ENCODE data around the gene PDE2A. TPM values are rescaled to one million over a fixed set of nuclear protein-coding genes. Genes with fewer than 3 reads are reported as not detected.
A peak's percentile ranks its signal among the peaks of the same experiment; 100 is the strongest.

Gene PDE2A
- total RNA-seq, 1 experiment from 2014 or later = not detected

GRCh38 chr11:72594493-72595291 lies 79.5 kb downstream of the PDE2A start:
- no peaks in the 10 kb centered on the region for H3K36me3 ChIP-seq
- peaks cover 18% of the 10 kb centered on the region for H3K27me3 ChIP-seq (replicated peaks)
- DNase-seq (ENCODE audit: low read depth in 1 of 2, low spot score in 2 of 2) = no peak
- no peaks in the 10 kb centered on the region for H3K9me3 ChIP-seq (replicated peaks)
- no peak overlapping the region for H3K4me3 ChIP-seq
- H3K4me1 ChIP-seq (replicated peaks) = no peaks in the 10 kb centered on the region
- H3K27ac ChIP-seq = no peak overlapping the region

- no peak for DNase-seq (ENCODE audit: low read depth in 1 of 2, low spot score in 2 of 2)
- Histone ChIP-seq H3K27ac (no peak overlapping the region), H3K27me3 (replicated peaks) (peaks cover 20% of the 10 kb centered on the region), H3K4me1 (replicated peaks) (no peaks in the 10 kb centered on the region), H3K36me3 (no peaks in the 10 kb centered on the region), H3K4me3 (no peak overlapping the region), H3K9me3 (replicated peaks) (no peaks in the 10 kb centered on the region)
Measured at GRCh38 chr11:72592698-72593495, 81.3 kb downstream of the PDE2A start.

GRCh38 chr11:72591785-72592502 lies 82.3 kb downstream of the PDE2A start:
- no peaks in the 10 kb centered on the region for H3K4me1 ChIP-seq (replicated peaks)
- no peak for DNase-seq (ENCODE audit: low read depth in 1 of 2, low spot score in 2 of 2)
- no peak overlapping the region for H3K27ac ChIP-seq
- H3K9me3 ChIP-seq (replicated peaks) = no peaks in the 10 kb centered on the region
- no peaks in the 10 kb centered on the region for H3K36me3 ChIP-seq
- H3K4me3 ChIP-seq = no peak overlapping the region
- peaks cover 20% of the 10 kb centered on the region for H3K27me3 ChIP-seq (replicated peaks)

- Histone ChIP-seq H3K4me3 (no peak overlapping the region), H3K9me3 (replicated peaks) (no peaks in the 10 kb centered on the region), H3K27ac (no peak overlapping the region), H3K27me3 (replicated peaks) (peaks cover 20% of the 10 kb centered on the region), H3K4me1 (replicated peaks) (no peaks in the 10 kb centered on the region), H3K36me3 (no peaks in the 10 kb centered on the region)
- no peak for DNase-seq (ENCODE audit: low read depth in 1 of 2, low spot score in 2 of 2)
Measured at GRCh38 chr11:72591023-72591422, 83.2 kb downstream of the PDE2A start.

GRCh38 chr11:72589802-72590761 lies 84.1 kb downstream of the PDE2A start:
- Histone ChIP-seq H3K36me3 (no peaks in the 10 kb centered on the region), H3K4me3 (no peak overlapping the region), H3K27ac (no peak overlapping the region), H3K27me3 (replicated peaks) (peaks cover 20% of the 10 kb centered on the region), H3K4me1 (replicated peaks) (no peaks in the 10 kb centered on the region), H3K9me3 (replicated peaks) (no peaks in the 10 kb centered on the region)
- no peak for DNase-seq (ENCODE audit: low read depth in 1 of 2, low spot score in 2 of 2)

GRCh38 chr11:72588421-72589410 lies 85.5 kb downstream of the PDE2A start:
- Histone ChIP-seq H3K4me1 (replicated peaks) (no peaks in the 10 kb centered on the region), H3K9me3 (replicated peaks) (no peaks in the 10 kb centered on the region), H3K27ac (no peak overlapping the region), H3K36me3 (no peaks in the 10 kb centered on the region), H3K4me3 (no peak overlapping the region), H3K27me3 (replicated peaks) (peaks cover 20% of the 10 kb centered on the region)
- DNase-seq (ENCODE audit: low read depth in 1 of 2, low spot score in 2 of 2) = no peak

- DNase-seq (ENCODE audit: low read depth in 1 of 2, low spot score in 2 of 2) = no peak
- no peak overlapping the region for H3K27ac ChIP-seq
- H3K9me3 ChIP-seq (replicated peaks) = no peaks in the 10 kb centered on the region
- H3K27me3 ChIP-seq (replicated peaks) = peaks cover 20% of the 10 kb centered on the region
- no peaks in the 10 kb centered on the region for H3K4me1 ChIP-seq (replicated peaks)
- no peak overlapping the region for H3K4me3 ChIP-seq
- H3K36me3 ChIP-seq = no peaks in the 10 kb centered on the region
Measured at GRCh38 chr11:72587696-72588095, 86.5 kb downstream of the PDE2A start.

- H3K9me3 ChIP-seq (replicated peaks) = no peaks in the 10 kb centered on the region
- H3K4me1 ChIP-seq (replicated peaks) = no peaks in the 10 kb centered on the region
- peaks cover 19% of the 10 kb centered on the region for H3K27me3 ChIP-seq (replicated peaks)
Measured at GRCh38 chr11:72586321-72587090, 87.7 kb downstream of the PDE2A start.

GRCh38 chr11:72585762-72586311 lies 88.4 kb downstream of the PDE2A start:
- no peak overlapping the region for H3K27ac ChIP-seq
- H3K4me3 ChIP-seq = no peak overlapping the region
- no peaks in the 10 kb centered on the region for H3K4me1 ChIP-seq (replicated peaks)
- peaks cover 13% of the 10 kb centered on the region for H3K27me3 ChIP-seq (replicated peaks)
- H3K36me3 ChIP-seq = no peaks in the 10 kb centered on the region
- peak; percentile 17 to 45 for DNase-seq (ENCODE audit: low read depth in 1 of 2, low spot score in 2 of 2)
- no peaks in the 10 kb centered on the region for H3K9me3 ChIP-seq (replicated peaks)

More at GRCh38 chr11:72586321-72587090, 87.7 kb downstream of the PDE2A start:
- DNase-seq (ENCODE audit: low read depth in 1 of 2, low spot score in 2 of 2) = no peak
- Histone ChIP-seq H3K27ac (no peak overlapping the region), H3K36me3 (no peaks in the 10 kb centered on the region), H3K4me3 (no peak overlapping the region)

- Histone ChIP-seq H3K9me3 (replicated peaks) (no peaks in the 10 kb centered on the region), H3K4me1 (replicated peaks) (no peaks in the 10 kb centered on the region), H3K4me3 (no peak overlapping the region), H3K36me3 (no peaks in the 10 kb centered on the region), H3K27me3 (replicated peaks) (peaks cover 6% of the 10 kb centered on the region), H3K27ac (no peak overlapping the region)
- DNase-seq (ENCODE audit: low read depth in 1 of 2, low spot score in 2 of 2) = no peak
Measured at GRCh38 chr11:72584939-72585597, 89.2 kb downstream of the PDE2A start.

All from SJSA1 (cell line).